Stimulated activated CD8-positive, alpha-beta memory T cell treated with anti-CD3 and anti-CD28 coated beads, Interleukin-12 subunit alpha, Interleukin-12 subunit beta, amount 100 ng/mL, for 24 hours (primary cell): ENCODE data around the gene YJU2.
"Not testable (repeated sequence)": the region's sequence is repeated elsewhere in the genome, so short reads cannot be mapped to it uniquely, and the experiment has no call there.

Source experiments
- DNase-seq: peaks from one replicate; pipeline ENCODE4 v3.0.0-alpha.2; 2020; ENCODE audit errors: extremely low read depth

Gene YJU2

DNA sequence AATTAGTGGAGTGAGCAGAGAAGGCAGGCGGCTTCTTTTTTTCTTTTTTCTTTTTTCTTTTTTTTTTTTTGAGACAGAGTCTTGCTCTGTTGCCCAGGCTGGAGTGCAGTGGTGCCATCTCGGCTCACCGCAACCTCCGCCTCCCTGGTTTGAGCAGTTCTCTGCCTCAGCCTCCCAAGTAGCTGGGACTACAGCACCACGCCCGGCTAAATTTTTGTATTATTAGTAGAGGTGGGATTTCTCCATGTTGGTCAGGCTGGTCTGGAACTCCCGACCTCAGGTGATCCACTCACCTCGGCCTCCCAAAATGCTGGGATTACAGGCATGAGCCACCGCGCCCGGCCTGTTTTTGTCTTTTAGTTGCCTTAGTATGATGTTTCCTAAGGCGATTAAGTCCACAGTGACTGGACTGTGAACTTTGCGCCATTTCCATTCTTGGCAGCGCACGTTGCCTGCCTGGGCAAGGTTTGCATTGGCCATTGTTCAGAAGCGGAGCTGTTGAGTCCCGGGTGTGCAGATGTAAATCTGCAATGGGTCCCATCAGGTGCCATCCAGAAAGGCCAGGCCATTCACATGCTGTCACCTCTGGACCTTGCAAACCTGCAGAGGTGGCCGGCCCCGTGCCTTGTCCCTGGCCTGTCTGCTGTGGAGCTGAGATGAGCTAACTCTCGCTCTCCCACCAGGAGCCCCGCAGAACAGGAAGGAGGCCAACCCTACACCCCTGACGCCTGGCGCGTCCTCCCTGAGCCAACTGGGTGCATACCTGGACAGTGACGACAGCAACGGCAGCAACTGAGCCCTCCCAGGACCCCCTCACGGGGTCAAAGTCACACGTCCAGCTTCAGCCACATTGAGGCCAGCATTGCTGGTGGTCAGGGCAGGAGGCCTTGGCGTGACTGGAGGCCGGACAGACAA, 21.3 kb downstream of the YJU2 start:
- no peak for DNase-seq

DNA sequence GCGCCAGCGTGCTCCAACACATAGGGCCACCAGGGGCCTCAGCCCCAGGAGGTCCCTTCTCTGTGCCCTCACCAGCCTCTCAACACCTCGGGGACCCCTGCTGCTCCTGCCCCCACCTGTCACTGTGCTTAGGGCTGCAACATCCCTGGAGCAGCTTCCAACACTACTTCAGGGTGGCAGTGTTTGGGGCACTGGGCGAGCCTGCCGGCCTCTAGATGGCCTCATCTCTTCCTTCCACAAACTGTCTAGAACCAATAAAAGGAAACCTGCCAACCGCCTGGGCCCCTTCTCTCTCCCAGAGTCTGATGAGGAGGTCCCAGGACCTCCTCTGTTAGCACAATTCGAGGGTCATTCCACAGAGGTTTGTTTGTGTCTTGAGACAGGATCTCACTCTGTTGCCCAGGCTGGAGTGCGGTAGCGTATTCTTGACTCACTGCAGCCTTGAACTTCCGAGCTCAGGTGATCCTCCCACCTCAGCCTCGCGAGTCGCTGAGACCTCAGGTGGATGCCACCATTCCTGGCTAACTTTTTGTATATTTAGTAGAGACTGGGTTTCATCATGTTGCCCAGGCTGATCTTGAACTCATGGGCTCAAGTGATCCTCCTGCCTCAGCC, 22.0 kb downstream of the YJU2 start:
- no peak for DNase-seq

DNA sequence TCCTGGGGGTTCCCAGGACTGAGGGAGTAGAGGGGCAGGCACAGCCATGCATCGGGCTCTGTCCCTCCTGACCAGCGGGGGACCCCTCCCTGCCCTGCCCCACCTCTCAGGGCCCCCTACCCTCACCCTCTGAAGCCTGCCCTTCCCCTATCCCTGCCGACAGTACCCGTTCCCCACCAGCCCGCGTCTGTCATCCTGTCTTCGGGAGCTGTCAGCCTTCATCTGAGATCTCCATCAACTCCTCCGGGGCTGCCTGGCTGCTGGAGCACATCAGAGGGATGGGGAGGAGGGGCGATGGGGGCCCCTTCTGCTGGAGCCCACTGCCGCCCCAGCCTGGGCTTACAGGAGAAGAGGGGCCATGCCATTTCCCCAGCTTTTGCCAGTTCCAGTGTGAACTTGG, 26.0 kb downstream of the YJU2 start:
- DNase-seq, result no peak

DNA sequence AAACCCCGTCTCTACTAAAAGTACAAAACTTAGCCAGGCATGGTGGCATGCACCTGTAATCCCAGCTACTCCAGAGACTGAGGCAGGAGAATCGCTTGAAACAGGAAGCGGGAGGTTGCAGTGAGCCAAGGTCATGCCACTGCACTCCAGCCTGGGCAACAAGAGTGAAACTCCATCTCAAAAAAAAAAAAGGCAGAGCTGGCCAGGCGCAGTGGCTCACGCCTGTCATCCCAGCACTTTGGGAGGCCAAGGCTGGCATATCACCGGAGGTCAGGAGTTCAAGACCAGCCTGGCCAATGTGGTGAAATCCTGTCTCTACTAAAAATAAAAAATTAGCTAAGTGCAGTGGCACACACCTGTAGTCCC, 27.4 kb downstream of the YJU2 start:
- not testable (repeated sequence) for DNase-seq

DNA sequence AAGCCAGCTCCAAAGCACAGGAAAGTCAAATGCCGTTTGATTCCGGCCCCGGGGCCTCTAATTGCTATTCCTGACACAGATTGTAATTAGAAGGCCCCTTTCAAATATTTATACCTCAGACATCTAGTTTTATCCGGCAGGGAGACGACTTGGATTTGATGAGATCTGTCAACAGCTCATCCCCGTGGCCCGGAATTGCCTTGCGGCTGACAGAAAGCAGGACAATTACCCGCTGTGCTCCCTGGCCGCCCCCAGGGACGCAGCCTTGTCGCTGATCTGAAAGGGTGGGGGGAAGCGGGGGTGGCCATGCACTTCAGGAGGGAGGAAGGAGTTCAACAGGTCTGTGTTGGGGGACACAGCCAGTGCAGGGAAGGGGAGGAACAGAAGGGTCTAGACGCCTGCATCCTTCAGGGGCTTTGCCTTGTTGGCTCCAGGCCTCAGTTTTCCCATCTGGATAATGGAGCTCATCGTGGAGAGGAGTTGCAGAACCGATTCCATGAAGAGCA, 30.4 kb downstream of the YJU2 start:
- no peak for DNase-seq

DNA sequence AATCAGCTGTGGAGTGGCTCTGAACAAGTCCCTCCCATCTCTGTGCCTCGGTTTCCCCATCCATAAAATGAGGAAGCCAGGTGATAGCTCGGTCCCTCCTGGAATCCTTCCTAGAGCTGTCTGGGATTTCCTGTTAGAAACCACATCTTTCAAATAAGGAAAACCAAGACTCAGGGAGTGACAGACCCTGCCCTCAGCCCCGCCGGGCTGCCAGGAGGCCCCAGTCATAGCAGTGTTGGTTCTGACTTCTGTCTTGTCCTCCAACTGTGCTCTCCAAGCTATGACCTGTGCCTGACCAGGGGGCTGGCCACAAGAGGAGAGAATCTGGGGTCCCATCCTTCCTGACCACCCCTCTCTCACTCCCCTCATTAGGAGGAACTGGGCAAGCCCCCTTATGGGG, 31.1 kb downstream of the YJU2 start:
- no peak for DNase-seq

DNA sequence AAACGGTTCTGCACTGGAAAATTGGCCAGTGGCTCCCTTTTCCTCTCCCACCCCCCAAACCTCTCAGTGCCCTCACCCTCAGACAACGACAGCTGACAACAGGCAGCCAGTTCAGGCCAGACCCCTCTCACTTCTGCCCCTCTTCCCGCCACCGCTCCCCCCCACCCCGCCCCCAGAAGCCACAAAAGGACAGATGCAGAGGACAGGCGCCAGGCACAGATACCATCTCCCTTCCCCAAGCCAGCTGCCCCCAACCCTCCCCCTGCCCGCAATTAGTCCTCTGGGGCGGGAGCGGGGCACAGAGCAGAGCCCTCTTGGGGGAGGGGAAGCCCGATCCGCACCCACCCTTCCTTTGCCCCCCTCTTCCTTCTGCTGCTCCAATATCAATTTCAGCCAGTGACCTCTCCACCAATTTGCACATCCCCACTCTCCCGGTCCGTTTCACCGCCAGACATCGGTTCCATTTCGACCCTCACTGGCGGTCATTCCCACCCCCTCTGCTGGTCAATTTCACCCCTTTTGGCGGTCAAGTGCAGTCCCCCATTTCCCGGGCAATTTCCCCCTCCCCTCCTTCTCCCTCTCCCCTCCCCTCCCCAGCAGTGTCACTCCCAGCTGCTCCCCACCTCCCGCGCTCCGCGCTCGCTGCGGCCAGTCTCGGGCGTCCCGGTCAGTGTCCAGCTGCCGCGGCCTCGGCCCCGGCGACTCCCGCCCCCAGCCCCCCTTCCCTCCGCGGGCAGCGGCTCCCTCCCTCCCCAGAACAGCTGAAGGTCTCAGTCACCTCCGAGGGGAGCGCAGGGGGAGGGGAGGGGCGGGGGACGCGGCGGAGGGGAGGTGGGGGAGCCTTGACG, 31.8 kb downstream of the YJU2 start, which contains the start of gene SHD:
TSS of gene SHD (plus strand) at position 848 of the 848 bp plus-strand sequence. CDS start 798 bp downstream, outside the sequence.
- no peak for DNase-seq

DNA sequence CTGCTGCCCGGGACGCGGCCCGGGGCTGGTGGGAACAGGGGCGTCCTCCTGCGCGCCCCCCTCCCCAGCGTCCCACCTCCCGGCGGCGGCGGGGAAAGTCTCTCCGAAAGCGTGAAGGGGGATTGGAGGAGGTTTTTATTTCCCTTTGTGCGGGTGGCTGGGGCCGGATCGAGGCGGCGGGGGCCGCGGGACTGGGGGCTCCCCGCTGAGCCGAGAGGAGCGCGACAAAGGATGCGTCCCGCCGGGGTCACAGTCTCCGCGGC, 32.3 kb downstream of the YJU2 start:
- no peak for DNase-seq

DNA sequence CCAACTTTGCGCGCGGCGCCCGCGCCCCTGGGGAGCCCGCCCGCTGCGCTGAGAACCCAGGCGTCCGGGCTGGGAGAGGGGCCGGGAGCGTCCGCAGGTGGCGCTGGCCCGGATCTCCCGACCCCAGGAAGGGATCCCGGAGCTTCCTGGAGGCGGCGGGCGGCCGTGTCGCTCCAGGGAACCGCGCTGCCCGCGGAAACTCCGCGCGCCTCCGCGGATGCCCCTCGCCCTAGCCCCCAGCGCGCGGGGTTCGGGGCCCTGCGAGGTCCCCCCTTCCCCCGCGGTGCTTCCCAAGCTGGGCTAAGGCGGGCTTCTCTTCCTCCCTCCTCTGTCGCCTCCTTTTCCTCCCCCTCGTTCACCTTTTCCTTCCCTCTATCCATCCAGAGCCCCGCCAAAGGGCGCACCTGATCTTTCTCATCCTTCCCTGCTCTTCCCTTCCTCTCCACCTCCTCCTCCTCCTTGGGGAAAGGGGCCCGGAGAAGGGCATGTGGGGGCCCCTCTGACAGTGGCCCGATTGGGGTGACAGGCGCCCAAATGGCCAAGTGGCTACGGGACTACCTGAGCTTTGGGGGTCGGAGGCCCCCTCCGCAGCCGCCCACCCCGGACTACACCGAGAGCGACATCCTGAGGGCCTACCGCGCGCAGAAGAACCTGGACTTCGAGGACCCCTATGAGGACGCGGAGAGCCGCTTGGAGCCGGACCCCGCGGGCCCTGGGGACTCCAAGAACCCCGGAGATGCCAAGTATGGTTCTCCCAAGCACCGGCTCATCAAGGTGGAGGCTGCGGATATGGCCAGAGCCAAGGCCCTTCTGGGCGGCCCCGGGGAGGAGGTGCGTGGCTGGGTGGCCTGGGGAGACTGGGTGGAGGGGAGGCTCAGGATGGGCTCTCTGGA, 32.9 kb downstream of the YJU2 start:
- DNase-seq, result no peak

DNA sequence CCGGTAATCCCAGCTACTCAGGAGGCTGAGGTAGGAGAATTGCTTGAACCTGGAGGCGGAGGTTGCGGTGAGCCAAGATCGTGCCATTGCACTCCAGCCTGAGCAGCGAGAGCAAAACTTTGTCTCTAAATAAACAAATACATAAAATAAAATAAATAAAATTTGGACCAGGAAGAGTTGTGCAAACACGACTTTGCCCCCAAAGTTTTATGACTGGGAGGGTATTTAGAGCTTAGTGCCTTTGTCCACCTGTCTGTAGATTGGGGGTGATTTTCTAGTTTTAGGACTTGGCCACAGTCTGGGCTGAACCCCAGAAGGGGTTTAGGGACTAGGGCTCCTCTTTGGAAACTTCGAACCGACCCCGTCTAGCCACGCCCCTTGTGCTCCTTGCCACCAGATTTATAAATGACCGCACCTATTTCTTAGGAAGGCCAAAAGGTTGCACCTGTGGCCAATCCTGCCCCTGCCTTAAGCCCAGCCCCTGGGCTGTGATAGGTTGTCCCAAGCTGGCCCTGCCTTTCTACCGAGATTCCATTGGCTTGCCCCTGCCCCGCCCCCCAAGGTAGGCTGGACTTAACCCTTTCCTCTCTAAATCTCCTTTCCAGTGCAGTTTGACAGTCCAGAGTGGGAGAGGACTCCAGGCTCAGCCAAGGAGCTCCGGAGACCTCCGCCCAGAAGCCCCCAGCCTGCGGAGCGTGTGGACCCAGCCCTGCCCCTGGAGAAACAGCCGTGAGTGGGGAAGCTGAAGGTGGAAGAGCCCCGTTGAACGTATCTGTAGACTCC, 37.5 kb downstream of the YJU2 start:
- no peak for DNase-seq

DNA sequence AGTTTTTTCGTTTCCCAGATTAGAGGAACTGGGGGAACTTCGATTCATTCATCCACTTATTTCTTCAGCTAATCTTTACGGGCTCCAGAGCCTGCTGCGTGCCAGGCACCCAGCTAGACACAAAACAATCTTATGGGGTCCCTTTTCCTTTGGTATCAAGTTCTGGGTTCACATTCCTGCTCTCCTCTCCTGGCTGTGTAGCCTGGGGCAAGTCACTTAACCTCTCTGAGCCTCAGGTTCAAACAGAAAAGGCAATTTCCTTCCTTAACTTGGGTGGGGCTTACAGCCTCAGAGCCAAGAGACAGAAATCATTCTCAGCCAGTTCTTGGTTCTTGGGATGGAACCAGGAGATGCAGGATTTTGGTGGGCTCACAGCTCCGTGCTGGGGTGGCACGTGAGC, 38.1 kb downstream of the YJU2 start:
- DNase-seq, result no peak

DNA sequence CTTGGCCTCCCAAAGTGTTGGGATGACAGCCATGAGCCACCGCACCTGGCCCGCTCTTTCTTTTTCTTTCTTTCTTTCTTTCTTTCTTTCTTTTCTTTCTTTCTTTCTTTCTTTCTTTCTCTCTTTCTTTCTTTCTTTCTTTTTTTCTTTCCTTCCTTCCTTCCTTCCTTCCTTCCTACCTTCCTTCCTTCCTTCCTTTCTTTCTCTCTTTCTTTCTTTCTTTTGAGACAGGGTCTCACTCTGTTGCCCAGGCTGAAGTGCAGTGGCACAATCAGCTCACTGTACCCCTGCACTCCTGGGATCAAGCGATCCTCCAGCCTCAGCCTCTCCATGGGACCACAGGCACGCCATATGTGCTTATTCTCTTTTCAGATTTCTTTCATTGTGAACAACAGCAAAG, 39.3 kb downstream of the YJU2 start:
- not testable (repeated sequence) for DNase-seq

DNA sequence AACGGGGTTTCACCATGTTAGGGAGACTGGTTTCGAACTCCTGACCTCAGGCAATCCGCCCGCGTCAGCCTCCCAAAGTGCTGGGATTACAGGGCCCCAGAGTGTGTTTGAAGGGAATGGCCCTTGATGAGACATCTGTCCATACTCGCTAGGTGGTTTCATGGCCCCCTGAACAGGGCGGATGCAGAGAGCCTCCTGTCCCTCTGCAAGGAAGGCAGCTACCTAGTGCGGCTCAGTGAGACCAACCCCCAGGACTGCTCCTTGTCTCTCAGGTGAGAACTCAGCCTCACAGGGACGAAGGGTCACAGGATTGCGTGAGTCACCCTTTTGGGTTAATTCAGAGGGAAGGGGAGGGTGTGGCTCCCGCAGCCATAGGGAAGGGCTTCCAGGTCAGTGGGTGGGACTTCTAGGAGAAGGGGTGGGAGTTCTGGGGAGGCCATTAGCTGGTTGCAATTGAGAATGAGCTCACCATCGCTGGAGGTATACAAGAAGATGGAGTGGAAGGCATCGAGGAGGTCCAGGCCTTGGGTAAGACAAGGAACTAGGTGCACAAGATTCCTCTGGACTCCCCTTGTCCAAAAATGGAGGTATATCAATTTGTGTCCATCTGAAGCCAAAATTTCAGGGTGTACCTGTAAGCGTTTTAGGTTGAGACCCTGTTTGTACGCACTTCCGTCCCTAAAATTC, 41.4 kb downstream of the YJU2 start:
- DNase-seq, result no peak

DNA sequence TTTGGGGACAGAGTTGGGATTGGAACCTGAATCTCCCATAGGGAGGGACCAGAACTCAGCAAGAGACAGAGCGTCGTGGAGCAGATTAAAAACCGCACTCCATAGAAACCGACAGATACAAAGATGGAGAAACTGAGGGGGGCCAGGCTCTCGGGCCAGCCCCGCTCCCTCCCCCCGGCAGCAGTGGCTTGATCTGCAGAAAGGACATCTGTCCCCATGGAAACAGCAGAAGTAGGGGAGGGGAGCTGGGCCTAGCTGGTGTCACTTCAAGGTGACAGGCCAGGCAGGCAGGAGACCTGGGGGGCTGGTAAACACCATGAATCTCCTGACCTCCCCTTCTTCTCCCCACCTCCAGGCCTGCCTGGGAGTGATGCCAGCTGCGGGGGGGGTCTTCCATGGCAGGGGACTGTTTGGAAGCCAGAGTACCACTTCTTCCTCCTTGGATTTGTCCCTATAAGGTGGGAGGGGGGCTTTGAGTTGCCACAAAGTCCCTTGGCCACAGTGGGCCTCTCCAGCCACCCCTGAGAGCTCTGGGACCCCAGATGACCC, 44.4 kb downstream of the YJU2 start:
- no peak for DNase-seq

DNA sequence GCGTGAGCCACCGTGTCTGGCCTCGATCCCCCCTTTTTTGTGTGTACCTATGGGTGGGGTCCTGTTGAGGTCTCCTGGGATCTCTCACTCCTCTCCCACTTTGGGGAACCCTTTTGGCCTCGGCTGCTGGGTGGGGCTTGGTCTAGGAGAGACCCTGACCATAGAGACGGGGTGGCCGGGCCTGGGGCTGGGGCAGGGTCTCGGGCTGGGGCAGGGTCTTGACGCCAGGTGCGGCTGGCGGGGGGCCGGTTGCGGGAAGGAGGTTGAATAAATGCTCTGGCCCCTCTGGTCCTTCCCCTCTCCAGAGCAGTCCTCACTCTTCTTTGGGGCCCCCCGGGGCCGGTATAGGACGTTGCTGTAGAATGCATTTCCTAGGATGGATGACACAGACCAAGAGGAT, 45.6 kb downstream of the YJU2 start:
- no peak for DNase-seq

DNA sequence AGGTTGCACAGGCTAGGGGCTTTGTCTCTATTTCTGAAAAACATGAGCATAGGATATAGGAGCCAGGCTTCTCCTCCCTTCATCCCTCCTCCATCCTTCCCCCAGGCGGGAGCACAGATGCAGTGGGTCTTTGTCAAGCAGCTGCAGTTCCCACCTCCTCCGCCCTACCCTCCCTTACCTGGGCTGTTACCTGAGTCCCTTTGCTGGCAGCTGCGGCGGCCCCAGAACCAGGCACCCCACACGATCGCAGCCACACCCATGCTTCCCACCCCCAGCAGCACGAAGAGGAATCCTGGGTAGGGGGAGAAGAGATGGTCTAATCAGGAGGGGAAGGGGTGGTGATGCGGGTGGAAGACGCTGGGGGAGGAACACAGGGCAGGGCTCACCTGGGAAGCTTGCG, 47.5 kb downstream of the YJU2 start:
- no peak for DNase-seq

DNA sequence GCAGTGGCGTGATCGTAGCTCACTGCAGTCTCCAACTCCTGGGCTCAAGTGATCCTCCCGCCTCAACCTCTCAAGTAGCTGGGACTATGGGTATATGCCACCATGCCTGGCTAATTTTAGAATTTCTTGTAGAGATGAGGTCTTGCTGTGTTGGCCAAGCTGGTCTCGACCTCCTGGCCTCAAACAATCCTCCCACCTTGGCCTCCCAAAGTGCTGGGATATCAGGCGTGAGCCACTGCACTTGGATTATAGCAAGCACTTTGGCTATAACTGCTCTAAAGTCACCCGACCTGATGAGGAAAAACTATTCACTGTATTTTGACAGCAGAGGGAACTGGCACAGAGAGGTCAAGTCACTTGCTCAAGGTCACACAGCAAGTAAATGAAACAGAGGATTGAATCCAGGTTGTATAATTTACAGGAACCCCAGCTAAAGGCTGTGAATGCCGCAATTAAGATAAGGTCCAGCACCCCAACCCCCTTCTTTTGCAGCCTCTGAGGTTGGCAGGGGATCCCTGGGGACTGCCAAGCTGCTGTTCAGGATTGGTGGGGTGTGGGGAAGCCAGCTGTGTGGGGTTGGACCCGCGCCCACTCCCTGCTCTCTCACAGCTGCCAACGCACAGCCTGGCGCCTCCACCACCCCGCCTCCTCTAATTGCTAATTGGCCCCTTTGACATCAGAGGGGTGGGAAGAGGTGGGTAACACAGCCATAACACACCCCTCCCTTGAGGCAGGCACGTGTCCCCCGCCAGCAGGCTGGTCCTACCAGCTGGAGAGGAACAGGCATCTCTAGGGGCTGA, 49.3 kb downstream of the YJU2 start:
- no peak for DNase-seq

DNA sequence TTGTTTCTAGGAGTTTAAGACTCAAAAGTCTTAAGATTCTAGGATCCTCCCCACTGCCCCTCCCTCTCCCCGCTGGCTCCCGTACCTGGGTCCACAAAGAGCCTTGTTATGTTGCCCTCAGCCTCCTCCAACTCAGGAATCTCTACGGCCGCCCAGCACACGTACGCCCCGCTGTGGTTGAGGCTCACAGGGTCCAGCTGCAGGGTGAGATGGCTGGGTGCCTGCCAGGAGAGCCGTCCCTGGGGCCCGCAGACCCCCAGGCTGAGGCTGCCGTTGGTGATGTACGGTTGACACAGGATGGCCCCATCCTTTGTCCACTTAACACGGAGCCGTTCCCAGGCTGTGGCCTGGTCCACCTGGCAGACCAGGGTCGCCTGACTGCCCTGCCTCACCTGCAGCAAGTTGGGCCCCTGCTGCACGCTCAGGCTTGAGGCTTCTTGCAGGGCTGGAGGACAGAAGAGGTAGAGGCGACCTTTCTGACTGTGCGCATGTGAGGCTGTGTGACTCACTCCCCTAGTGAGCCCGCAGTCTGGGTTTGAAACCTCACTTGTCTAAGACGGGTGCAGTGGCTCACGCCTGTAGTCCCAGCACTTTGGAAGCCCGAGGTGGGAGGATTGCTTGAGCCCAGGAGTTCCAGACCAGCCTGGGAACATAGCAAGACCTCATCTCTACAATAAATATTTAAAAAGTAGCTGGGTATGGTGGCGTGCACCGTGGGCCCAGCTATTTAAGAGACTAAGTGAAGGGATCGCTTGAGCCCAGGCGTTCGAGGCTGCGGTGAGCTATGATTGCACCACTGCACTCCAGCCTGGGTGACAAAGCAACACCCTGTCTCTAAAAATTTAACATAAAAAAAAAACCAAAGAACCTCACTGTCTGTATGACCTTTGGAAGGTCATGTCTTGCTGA, 51.3 kb downstream of the YJU2 start:
- no peak for DNase-seq
